GM19193 (cell line): ENCODE data around the gene ODR4.
A peak's percentile ranks its signal among the peaks of the same experiment; 100 is the strongest.

ENCODE experiments used
- POLR2A ChIP-seq: IDR thresholded peaks from 4 replicates; pipeline ENCODE4 v1.6.1; 2011; ENCODE audit not compliant: insufficient read depth, insufficient read length; ENCODE audit errors: extremely low read depth

ODR4 gene

DNA sequence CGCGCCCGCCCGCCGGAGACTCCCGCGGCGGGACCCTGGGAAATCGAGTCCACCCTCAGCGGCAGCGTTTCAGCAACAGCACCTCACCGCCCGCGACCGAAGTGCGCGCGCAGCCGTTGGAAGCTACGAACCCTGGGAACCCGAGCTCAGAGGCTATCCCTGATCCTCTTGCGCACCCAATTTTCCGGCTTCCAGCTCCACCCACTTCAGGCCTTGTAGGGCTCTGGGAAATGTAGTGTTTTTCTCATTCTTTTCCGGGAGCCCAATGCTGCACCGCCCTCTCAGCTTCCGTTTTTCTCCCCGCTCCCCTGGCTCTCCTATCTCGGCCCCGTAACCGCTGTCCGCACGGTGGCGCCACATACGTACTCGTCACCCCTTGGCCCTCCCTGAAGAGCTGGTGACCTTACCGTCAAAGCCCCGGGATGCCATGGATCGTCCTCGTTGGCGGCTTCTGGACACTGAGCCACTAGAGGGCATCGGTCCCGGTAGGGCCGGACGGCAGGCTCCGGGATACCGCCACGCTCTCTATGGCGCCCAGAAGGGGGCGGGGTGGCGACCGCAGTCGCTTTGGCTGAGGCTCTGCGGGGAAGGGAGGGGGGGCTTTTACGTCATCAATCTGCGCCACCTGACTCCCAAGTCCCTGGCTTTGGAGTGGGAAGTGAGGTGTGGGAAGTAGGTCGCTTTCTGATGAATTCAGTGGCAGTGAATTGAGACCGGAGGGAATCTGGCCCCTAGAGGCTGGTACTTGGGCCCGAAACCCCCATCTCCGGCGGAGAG lies at the start of gene ODR4, which contains the start of gene TPR:
ODR4 (plus strand) TSS at position 687 of the 777 bp plus-strand sequence. CDS start 3,948 bp downstream, outside the sequence.
TPR (minus strand) TSS at position 102 of the 777 bp plus-strand sequence. CDS start 225 bp downstream, outside the sequence.
- peak; percentile 77 for TF ChIP-seq POLR2A

GRCh38 chr1:186326009-186326408 lies 49.6 kb upstream of the ODR4 start:
- no peak for TF ChIP-seq POLR2A

GRCh38 chr1:186327331-186327730 lies 48.3 kb upstream of the ODR4 start:
- TF ChIP-seq POLR2A, result no peak

DNA sequence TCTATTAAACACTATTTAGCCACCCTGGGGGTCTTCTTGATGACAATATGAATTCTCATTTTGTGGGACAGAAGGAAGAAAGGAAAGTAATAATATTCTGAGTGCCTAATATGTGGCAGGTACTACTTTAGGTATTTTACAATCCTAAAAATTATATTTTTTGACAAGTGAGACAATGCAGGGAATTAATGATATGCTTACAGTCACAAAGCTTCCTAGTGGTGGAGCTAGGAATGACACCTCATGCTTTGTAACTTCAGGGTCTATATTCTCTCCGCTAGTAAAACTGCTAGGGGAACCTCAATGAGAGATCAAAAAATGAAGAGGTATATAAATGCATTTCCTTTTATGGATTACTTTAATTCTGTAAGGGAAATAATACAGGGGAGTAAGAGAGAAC lies 44.9 kb upstream of the ODR4 start:
- no peak for TF ChIP-seq POLR2A

- no peak for TF ChIP-seq POLR2A
Measured at GRCh38 chr1:186337554-186337953, 38.1 kb upstream of the ODR4 start.

DNA sequence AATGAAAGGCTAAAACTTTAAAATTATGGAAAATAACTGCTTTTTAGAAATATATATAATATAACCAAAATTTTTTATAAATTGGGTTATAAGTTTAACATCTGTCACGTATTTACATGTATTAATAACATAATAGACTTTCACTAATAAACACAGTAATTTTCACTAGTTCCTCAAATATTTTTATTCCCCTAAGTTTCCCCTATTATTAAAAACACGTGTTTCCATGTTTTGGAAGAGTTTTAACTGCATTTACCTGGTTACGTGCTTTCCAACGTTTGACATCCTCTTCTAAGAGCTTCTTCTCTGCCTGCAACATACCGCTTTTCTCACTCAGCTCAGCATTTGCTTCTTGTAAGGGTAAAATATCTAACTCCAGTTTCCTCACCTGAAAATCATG lies 34.9 kb upstream of the ODR4 start:
- no peak for TF ChIP-seq POLR2A

DNA sequence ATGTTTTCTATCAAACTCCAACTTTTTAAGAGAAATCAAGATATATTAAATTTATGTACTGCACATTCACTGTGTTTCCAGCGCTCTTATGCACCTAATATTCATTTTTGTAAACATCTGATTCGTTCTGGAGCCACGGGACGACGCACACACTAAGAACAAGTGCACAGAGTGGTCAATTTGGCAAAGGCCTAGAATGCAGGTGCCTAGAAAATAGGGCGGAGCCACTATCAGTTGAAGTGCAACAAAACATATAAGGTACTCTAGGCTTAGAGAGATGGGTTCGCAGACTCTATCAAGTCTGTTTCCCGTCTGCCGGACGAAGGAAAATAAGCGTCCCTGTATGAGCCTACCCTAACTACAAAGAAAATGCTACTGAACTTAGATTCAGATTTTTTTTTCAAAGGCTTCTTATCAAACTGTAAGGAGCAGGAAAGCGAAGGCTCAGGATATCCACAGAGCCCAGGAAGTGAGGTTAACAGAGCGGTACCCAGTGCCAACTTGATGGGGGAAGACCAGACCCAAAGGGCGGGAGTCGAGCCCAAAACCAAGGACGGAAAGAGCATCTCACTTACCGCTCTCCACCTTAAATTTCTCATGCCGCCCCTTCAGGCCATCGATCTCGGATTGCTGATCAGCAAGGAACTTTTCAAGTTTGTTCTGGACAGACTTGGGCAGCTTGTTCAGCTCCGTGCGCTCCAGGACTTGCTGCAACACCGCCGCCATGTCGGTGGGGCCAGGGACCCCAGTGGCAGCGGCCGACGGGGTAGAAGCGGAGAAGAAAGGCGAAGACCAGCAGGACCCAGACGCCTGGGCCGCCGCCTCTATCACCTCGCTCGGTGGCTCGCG lies 1.1 kb upstream of the ODR4 start:
- no peak for TF ChIP-seq POLR2A

- TF ChIP-seq POLR2A, result no peak
Measured at GRCh38 chr1:186375929-186376319, 286 bp downstream of the ODR4 start.

DNA sequence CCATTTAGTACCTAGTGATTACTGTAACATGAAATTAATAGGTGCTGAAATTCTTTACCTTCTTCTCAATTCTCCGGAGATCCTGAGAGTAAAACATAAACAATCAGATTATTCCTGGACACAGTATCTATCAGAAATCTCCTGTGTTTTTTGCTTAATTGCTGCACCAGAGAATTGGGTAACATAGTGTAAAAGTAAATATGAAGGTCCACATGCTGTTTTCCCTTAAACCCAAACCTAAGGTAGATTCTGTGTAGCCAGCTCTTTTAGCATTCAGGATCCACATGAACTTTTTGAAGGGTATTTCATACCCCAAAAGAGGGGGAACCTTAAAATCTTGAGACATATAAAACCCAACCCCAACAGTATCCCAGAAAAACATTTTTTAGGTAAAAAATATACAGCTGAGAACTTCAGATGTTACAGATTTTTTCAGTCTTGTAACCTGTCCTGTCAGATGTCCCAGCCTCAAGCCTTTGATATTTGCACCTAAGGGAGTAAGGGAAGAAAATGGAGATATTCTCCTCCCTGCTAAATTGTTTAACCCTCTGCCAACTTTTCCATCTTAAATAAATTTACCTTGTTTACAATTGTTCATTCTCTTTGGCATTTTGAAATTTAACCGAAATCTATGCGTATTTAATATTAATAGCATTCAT lies 11.2 kb downstream of the ODR4 start:
- TF ChIP-seq POLR2A, result no peak

DNA sequence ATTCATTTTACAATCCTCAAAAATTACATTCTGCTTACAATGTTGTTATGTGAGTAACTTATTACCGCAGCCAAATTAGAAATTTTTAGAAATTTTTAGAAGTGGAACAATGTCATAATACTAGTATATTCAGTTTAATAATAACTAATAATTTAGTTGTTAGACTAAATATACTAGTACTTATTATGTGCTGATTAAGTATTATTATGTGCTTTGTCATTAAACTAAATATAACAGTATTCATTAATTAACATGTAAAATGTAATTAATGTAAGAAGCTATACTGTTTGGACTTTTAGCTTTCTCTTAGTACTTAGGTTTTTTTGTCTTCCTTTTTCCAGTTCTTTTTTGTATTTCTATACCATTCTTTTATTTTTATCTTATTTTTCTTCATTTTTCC lies 15.3 kb downstream of the ODR4 start:
- TF ChIP-seq POLR2A, result no peak

GRCh38 chr1:186391841-186392240 lies 16.2 kb downstream of the ODR4 start:
- TF ChIP-seq POLR2A, result no peak

GRCh38 chr1:186403632-186404031 lies 28.0 kb downstream of the ODR4 start:
- no peak for TF ChIP-seq POLR2A

GRCh38 chr1:186404454-186405051 lies 28.9 kb downstream of the ODR4 start:
- TF ChIP-seq POLR2A, result no peak

DNA sequence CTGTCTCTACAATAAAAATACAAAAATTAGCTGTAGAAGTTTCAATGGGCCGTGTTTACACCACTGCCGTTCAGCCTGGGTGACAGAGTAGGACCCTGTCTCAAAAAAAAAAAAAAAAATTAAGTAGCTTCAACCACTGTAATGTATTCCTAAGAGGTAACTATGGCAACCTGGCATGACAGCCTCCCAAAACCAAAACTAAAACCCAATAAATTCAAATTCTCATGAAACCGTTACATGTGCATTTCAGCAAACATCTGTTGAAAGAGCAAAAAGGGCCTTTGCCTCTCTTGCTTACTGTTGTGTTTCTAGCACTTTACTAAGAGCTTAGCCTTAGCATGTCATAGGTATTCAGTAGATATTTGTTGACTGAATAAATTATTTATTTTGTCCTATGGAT lies 33.5 kb downstream of the ODR4 start:
- TF ChIP-seq POLR2A, result no peak

DNA sequence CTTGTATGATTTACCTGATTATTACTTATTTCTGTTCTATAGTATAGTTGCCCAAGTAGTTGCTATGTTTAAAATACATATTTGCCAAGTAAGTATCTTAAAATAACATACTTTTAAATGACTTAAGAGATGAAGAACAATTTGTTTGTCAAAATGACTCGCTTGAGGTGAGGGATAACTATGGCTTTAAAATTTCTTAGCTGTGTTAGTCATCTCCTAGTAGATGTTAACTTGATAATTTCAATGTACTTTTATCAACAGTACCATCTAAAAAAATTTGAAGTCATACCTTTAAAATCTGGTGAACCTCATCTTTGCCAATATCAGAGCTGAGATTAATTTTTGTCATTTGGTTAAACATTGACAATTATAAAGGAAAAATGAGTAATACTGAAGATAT lies 37.7 kb downstream of the ODR4 start:
- TF ChIP-seq POLR2A, result no peak
